Effector memory CD4-positive, alpha-beta T cell (primary cell): ENCODE measurements around the gene PHF13.
"Not testable (repeated sequence)": the region's sequence is repeated elsewhere in the genome, so short reads cannot be mapped to it uniquely, and the experiment has no call there.

Experiments
- DNase-seq, 3 donors: peaks; one replicate each; pipeline ENCODE4 v3.0.0-alpha.2; 2020
- H3K27ac ChIP-seq: 2 replicates; pipeline ENCODE4 v1.7.0; 2013; ENCODE audit warnings: mild to moderate bottlenecking, low read length, moderate library complexity; ENCODE audit not compliant: insufficient read depth, poor library complexity, severe bottlenecking
- H3K27me3 ChIP-seq: replicated peaks from 2 replicates; pipeline ENCODE4 v1.7.0; 2013; ENCODE audit warnings: mild to moderate bottlenecking, low read length; ENCODE audit not compliant: insufficient read depth, control insufficient read depth, poor library complexity, severe bottlenecking
- H3K36me3 ChIP-seq: 2 replicates; pipeline ENCODE4 v1.7.0; 2013; ENCODE audit warnings: mild to moderate bottlenecking, low read length, moderate library complexity; ENCODE audit not compliant: control insufficient read depth, insufficient read depth
- H3K4me1 ChIP-seq: 2 replicates; pipeline ENCODE4 v1.7.0; 2013; ENCODE audit warnings: low read length, mild to moderate bottlenecking; ENCODE audit not compliant: control insufficient read depth, insufficient read depth, poor library complexity, severe bottlenecking
- H3K4me3 ChIP-seq: 2 replicates; pipeline ENCODE4 v1.7.0; 2013; ENCODE audit warnings: low read length, low read depth, mild to moderate bottlenecking; ENCODE audit not compliant: insufficient read depth, poor library complexity, severe bottlenecking
- H3K9me3 ChIP-seq: 2 replicates; pipeline ENCODE4 v1.7.0; 2013; ENCODE audit warnings: mild to moderate bottlenecking, low read length, moderate library complexity; ENCODE audit not compliant: control insufficient read depth

PHF13 gene

DNA sequence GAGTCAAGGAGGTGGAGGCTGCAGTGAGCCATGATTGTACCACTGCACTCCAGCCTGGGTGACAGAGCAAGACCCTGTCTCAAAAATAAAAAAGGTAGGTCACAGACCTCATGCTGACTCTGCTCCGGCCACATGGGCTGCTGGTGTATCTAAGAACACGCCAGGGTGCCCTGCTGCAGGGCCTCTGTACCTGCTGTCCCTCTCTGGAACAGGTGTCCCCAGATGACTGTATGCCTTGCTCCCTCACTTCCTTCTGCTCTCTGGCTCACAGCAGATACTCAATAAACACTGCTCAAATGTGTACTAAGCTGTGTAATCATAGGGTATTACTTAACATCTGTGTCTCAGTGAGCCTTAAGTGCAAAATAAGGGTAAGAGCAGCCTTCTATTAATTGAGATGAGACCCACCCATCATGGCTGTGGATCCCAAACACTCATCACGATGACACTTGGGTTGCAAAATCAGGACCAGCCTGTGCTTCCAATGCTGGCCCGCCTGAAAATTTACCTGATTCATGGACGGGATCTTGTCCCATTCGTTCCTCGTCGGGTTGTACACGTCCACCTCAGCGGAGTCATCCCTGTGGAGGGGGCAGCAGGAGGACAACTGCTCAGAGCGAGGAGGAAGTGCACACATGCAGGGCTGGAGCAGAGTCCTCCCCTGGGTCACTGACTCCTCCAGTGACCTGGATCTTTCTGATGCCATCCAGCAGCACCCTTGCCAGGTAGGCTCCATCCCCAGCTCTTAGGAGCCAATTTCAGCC, 18.4 kb upstream of the PHF13 start:
- Histone ChIP-seq H3K4me1 (peaks cover 20% of the 10 kb centered on the region), H3K4me3 (no peak overlapping the region), H3K36me3 (peaks cover 54% of the 10 kb centered on the region), H3K9me3 (no peaks in the 10 kb centered on the region), H3K27me3 (no peaks in the 10 kb centered on the region), H3K27ac (no peak overlapping the region)
- no peak for DNase-seq

DNA sequence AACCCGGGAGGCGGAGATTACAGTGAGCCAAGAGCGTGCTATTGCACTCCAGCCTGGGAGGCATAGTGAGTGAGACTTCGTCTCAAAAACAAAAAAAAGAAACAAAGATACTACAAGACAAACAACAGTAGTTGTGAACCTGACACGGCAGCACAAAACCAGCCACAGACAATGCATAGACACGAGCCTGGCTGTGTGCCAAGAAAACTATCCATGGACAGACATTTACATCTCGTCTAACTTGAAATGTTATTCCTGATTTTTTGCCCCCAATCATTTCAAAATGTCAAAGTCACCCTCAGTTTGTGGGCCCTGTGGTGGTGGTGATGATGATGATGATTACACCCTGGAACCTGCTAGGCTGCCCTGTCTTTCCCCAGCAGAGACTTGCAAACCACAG, 17.2 kb upstream of the PHF13 start:
- Histone ChIP-seq H3K36me3 (peaks cover 53% of the 10 kb centered on the region), H3K4me1 (peaks cover 28% of the 10 kb centered on the region)
- DNase-seq: no peak

DNA sequence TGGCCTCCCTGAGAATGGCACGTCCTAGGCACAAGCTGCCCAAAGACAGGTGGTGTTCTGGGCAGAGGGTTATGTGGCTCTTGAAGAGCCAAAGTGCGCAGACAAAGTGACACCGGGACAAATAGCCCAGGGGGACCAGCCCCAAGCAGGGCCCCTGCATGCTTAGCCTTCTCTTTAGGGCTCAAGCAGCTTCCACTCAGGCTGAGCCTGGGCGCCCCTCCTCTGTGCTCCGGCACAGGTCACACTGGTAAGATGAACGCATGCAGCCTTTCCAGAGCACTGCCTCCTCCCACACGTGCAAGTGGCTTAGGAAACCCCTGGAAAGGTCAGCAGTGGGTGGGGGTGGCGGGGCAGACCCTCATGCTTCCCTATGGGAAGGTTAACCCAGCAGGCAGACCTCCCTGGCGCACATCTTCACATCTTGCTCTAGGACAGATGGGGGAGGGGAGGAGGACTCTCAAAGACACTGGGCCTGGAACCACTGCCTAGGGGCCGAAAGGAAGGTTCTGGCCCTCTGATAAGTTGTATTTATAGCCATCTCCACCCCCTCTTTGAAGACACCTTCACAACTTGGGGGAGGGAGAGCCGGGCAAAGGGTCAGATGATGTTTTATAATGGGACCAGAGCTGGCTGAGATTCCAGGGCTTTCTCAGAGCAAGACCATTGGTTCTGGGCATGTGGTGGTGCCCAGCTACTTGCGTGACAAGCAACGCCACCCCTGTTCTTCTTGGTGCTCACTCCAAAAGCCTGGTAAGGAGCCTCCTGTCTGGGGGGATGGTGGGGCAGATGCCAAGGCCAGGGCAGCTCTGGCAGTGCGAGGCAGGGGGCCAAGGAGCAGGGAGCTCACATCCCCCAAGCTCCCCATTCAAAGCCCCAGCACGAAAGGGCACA, 16.4 kb upstream of the PHF13 start:
- Histone ChIP-seq H3K4me3 (no peak overlapping the region), H3K36me3 (peaks cover 53% of the 10 kb centered on the region), H3K27me3 (no peaks in the 10 kb centered on the region), H3K27ac (no peak overlapping the region), H3K4me1 (peaks cover 25% of the 10 kb centered on the region), H3K9me3 (no peaks in the 10 kb centered on the region)
- DNase-seq: no peak

More for the DNA sequence above, 17.2 kb upstream of the PHF13 start:
- no peak overlapping the region for H3K4me3 ChIP-seq
- H3K27ac ChIP-seq: no peak overlapping the region
- no peaks in the 10 kb centered on the region for H3K9me3 ChIP-seq
- H3K27me3 ChIP-seq: no peaks in the 10 kb centered on the region

DNA sequence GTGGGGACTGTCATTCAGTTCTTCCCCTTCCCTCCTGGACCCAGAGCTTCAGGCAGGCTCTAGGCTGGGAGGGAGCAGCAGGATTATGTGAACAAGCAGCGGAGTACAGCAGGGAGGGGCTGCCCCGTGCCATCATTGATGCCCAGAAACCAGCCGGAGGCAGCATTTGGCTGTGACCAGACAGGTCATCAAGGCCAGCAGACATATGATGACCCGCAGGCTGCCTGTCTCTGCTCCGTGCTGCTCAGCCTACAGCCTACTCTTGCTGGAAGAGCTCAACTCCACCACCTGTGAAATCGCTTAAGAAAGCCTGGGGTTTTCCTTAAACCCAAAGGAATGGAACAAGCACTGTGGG, 15.8 kb upstream of the PHF13 start:
- peaks cover 48% of the 10 kb centered on the region for H3K36me3 ChIP-seq
- peaks cover 25% of the 10 kb centered on the region for H3K4me1 ChIP-seq
- H3K9me3 ChIP-seq: no peaks in the 10 kb centered on the region
- no peak overlapping the region for H3K4me3 ChIP-seq
- H3K27me3 ChIP-seq: no peaks in the 10 kb centered on the region
- no peak for DNase-seq
- H3K27ac ChIP-seq: no peak overlapping the region

DNA sequence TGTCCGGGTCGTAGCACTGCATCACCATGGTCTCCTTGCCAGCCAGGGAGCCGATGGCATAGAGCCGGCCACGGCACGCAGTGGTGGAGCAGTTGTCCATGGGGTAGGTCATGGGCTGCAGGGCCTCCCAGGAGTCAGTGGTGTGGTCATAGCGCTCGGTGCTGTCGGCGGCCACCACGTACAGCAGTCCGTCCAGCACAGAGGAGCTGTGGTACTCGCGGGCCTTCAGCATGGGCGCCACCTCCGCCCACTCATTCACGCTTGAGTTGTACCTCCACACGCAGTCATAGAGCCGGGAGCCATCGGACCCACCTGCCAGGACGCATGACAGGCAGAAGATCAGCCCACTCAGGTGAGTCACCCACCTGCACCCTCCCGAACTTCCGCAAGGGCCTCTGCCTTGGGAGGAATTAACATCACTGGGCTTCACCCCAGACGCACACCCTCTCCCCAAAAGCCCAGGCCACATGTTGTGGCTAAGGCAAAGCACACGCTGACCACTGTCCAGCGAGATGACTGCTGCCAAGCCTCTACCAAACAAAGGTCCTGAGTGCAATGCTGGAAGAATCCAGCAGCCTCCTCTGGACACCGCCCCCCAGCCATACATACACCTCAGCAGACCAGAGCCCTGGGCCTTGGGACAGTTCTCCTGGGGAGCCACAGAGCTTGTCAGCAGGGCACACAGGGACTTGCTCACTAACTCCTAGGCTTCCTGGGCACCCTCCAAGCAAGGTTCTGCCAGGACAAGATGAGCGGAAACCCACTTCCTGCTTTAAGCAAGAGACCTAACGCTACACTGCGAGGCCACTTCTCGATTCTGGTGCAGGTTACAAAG, 14.2 kb upstream of the PHF13 start:
- H3K4me1 ChIP-seq: peaks cover 36% of the 10 kb centered on the region
- DNase-seq: peak; percentile 34 to 43 (median 35)
- no peaks in the 10 kb centered on the region for H3K27me3 ChIP-seq
- H3K9me3 ChIP-seq: no peaks in the 10 kb centered on the region
- peak overlapping the region; percentile 48 for H3K4me3 ChIP-seq
- peaks cover 33% of the 10 kb centered on the region for H3K36me3 ChIP-seq
- peak overlapping the region; percentile 50 for H3K27ac ChIP-seq

DNA sequence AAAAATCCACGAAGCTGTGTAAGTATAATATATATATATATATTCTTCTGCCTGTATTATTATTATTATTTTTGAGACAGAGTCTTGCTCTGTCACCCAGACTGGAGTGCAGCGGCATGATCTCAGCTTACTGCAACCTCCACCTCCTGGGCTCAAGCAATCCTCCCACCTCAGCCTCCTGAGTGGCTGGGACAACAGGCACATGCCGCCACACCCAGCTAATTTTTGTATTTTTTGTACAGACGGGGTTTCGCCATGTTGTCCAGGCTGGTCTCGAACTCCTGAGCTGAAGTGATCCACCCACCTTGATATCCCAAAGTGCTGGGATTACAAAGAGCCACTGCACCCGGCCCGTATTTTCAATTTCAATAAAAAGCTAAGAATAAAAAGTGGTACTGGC, 13.5 kb upstream of the PHF13 start:
- not testable (repeated sequence) for H3K9me3 ChIP-seq, H3K27me3 ChIP-seq, DNase-seq
- Histone ChIP-seq H3K36me3 (peaks cover 33% of the 10 kb centered on the region), H3K4me3 (peak overlapping the region; percentile 95), H3K27ac (peak overlapping the region; percentile 97), H3K4me1 (peaks cover 37% of the 10 kb centered on the region)

DNA sequence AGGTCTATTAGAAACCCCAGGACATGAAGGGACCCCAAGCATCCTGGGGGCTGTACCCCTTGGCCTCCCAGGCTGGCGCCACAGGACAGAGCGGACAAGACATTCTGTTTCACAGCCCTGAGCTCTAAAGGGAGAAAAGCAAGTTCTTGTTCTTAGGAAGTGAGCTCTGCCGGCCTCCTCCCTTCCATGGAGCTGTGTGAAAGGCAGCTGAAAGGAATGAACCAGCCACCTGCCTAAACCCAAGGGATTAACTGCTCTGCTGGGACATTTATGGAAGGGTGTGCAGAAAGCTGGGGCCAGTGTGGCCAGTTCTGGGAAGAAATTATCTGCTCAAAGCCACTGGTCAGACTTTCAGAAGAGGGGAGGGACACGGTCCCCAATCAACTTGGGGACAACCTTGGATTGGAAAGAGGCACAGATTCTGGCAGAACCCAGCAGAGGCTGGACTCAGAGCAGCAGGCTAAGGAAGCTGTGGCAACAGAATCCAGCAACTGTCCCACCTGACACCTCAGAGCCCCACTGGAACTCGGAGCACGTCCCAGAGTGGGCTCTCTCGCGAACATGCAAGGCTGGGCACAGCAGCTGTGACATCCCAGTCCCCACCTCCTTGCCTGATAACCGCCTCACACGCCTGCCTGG, 13.0 kb upstream of the PHF13 start:
- DNase-seq: no peak
- Histone ChIP-seq H3K27ac (peak overlapping the region; percentile 97), H3K9me3 (no peaks in the 10 kb centered on the region), H3K27me3 (no peaks in the 10 kb centered on the region), H3K4me1 (peaks cover 37% of the 10 kb centered on the region), H3K4me3 (peak overlapping the region; percentile 95), H3K36me3 (peaks cover 27% of the 10 kb centered on the region)

DNA sequence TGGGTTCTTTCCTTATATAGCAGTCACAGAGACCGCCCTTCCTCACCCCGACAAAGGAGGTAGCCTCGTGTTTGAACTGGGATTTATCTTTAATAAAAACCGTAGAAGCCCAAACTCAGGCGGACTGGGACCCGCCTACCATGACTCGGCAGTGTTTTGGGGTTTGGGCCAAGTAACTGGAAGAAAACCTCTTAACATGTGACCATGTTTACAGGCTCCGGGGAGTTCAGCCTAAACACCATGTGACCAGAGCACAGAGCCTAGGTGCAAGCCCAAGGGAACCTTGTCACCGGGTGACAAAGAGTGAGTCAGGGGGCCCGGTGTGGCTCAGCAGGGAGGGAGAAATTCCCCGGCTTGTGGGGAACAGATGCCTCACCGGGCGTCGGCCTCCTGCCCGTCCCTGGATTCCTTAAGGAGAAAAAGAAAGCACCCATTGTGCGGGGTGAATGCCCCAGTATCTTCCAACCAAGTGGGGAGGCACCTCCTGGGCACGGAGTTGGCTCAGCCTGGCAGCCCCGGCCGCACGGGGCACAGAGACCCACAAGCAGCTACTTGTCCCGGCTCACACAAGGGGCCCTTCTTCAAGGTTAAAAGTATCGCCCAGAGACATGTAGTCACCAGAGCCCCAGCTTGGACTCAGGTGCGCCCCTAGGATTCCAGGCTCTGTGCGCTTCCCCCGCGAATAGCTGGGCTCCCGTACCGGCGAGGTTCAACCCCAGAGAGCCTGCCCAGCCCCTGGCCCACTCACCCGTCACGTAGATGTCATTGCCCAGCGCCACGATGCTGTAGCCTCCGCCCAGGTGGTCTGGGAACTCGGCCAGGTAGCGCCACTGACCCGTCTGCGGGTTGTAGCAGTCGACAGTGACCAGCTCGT, 12.2 kb upstream of the PHF13 start:
- peak overlapping the region; percentile 97 for H3K27ac ChIP-seq
- no peaks in the 10 kb centered on the region for H3K9me3 ChIP-seq
- H3K4me3 ChIP-seq: peak overlapping the region; percentile 95
- peak; percentile 54 to 75 (median 72) for DNase-seq
- peaks cover 37% of the 10 kb centered on the region for H3K4me1 ChIP-seq
- H3K27me3 ChIP-seq: no peaks in the 10 kb centered on the region
- H3K36me3 ChIP-seq: peaks cover 26% of the 10 kb centered on the region
